H9 (cell line): ENCODE data around the gene FRMD1. TPM values are rescaled to one million over a fixed set of nuclear protein-coding genes. Genes with fewer than 3 reads are reported as not detected.

ENCODE experiments used
- DNase-seq: peaks from one replicate; pipeline ENCODE4 v3.0.0-alpha.2; 2017
- H2AFZ ChIP-seq: one replicate; pipeline ENCODE4 v1.6.1; 2013; ENCODE audit warnings: mild to moderate bottlenecking, low read length, control low read depth, moderate library complexity
- H2AK5ac ChIP-seq: 2 replicates; pipeline ENCODE4 v1.6.1; 2013; ENCODE audit warnings: low read length, control low read depth, mixed read lengths; ENCODE audit not compliant: insufficient read length
- H2BK120ac ChIP-seq: one replicate; pipeline ENCODE4 v1.6.1; 2013; ENCODE audit warnings: low read depth, mild to moderate bottlenecking, low read length, control low read depth, inconsistent platforms; ENCODE audit not compliant: poor library complexity, severe bottlenecking
- H2BK12ac ChIP-seq: 2 replicates; pipeline ENCODE4 v1.6.1; 2013; ENCODE audit warnings: low read length, control low read depth, mixed read lengths, low read depth; ENCODE audit not compliant: insufficient read length
- H2BK15ac ChIP-seq: 2 replicates; pipeline ENCODE4 v1.6.1; 2013; ENCODE audit warnings: low read depth, low read length, control low read depth
- H2BK20ac ChIP-seq: one replicate; pipeline ENCODE4 v1.6.1; 2013; ENCODE audit warnings: low read depth, mild to moderate bottlenecking, low read length, control low read depth, inconsistent platforms; ENCODE audit not compliant: poor library complexity, severe bottlenecking
- H2BK5ac ChIP-seq: 2 replicates; pipeline ENCODE4 v1.6.1; 2013; ENCODE audit warnings: low read length, control low read depth, mixed read lengths; ENCODE audit not compliant: insufficient read length
- H3K14ac ChIP-seq: 2 replicates; pipeline ENCODE4 v1.6.1; 2013; ENCODE audit warnings: low read length, control low read depth; ENCODE audit not compliant: insufficient read depth
- H3K18ac ChIP-seq: 2 replicates; pipeline ENCODE4 v1.6.1; 2013; ENCODE audit warnings: low read depth, mild to moderate bottlenecking, mixed read lengths, low read length, control low read depth; ENCODE audit not compliant: insufficient read length
- H3K23ac ChIP-seq: 2 replicates; pipeline ENCODE4 v1.6.1; 2013; ENCODE audit warnings: low read length, control low read depth, mixed read lengths, low read depth; ENCODE audit not compliant: insufficient read length
- H3K23me2 ChIP-seq: 2 replicates; pipeline ENCODE4 v1.6.1; 2013; ENCODE audit warnings: low read depth, mild to moderate bottlenecking, mixed read lengths, low read length, control low read depth; ENCODE audit not compliant: insufficient read length, poor library complexity, severe bottlenecking
- H3K27ac ChIP-seq: 2 replicates; pipeline ENCODE4 v1.5.1; 2013; ENCODE audit warnings: low read length, control low read depth, mixed read lengths, low read depth; ENCODE audit not compliant: insufficient read length
- H3K27me3 ChIP-seq: 2 replicates; pipeline ENCODE4 v1.6.1; 2013; ENCODE audit warnings: low read length, control low read depth, inconsistent platforms; ENCODE audit not compliant: insufficient read depth
- H3K4ac ChIP-seq: 2 replicates; pipeline ENCODE4 v1.6.1; 2013; ENCODE audit warnings: low read depth, mild to moderate bottlenecking, control low read depth, inconsistent platforms, low read length, moderate library complexity
- H3K4me1 ChIP-seq: 2 replicates; pipeline ENCODE4 v1.6.1; 2013; ENCODE audit warnings: low read length, control low read depth, inconsistent platforms; ENCODE audit not compliant: insufficient read depth
- H3K4me2 ChIP-seq: 2 replicates; pipeline ENCODE4 v1.6.1; 2013; ENCODE audit warnings: low read length, control low read depth, mixed read lengths; ENCODE audit not compliant: insufficient read length, insufficient read depth
- H3K56ac ChIP-seq: 2 replicates; pipeline ENCODE4 v1.6.1; 2013; ENCODE audit warnings: low read depth, mild to moderate bottlenecking, mixed read lengths, low read length, control low read depth; ENCODE audit not compliant: insufficient read length
- H3K79me1 ChIP-seq: 2 replicates; pipeline ENCODE4 v1.6.1; 2013; ENCODE audit warnings: low read depth, mild to moderate bottlenecking, moderate library complexity, low read length, control low read depth, inconsistent platforms; ENCODE audit not compliant: insufficient read depth, poor library complexity, severe bottlenecking
- H3K79me2 ChIP-seq: 2 replicates; pipeline ENCODE4 v1.6.1; 2013; ENCODE audit warnings: low read length, control low read depth, inconsistent platforms; ENCODE audit not compliant: insufficient read depth
- H3K9ac ChIP-seq: 2 replicates; pipeline ENCODE4 v1.6.1; 2013; ENCODE audit warnings: low read length, control low read depth, mixed read lengths; ENCODE audit not compliant: insufficient read length; ENCODE audit errors: extremely low read depth
- H3K9me3 ChIP-seq: one replicate; pipeline ENCODE4 v1.6.1; 2013; ENCODE audit warnings: low read depth, low read length, inconsistent platforms; ENCODE audit not compliant: control insufficient read depth
- H3T11ph ChIP-seq: one replicate; pipeline ENCODE4 v1.6.1; 2013; ENCODE audit warnings: mild to moderate bottlenecking, low read length, control low read depth, inconsistent platforms
- H4K20me1 ChIP-seq: one replicate; pipeline ENCODE4 v1.6.1; 2013; ENCODE audit not compliant: control insufficient read depth, insufficient read length, insufficient read depth
- H4K5ac ChIP-seq: 2 replicates; pipeline ENCODE4 v1.6.1; 2013; ENCODE audit warnings: low read depth, mild to moderate bottlenecking, mixed read lengths, low read length, control low read depth; ENCODE audit not compliant: insufficient read length
- H4K8ac ChIP-seq: replicated peaks from 2 replicates; pipeline ENCODE4 v1.6.1; 2013; ENCODE audit warnings: low read length, control low read depth, mixed read lengths, low read depth; ENCODE audit not compliant: insufficient read length
- H4K91ac ChIP-seq: 2 replicates; pipeline ENCODE4 v1.6.1; 2013; ENCODE audit warnings: low read depth, mild to moderate bottlenecking, moderate library complexity, mixed read lengths, low read length, control low read depth; ENCODE audit not compliant: insufficient read length
- H3K27ac Mint-ChIP-seq, 3 experiments: 2 replicates in 2 of 3; 3 replicates in 1 of 3; pipeline ENCODE4 v1.8.0; 2020 to 2021; ENCODE audit warnings: mixed read lengths in 3 of 3, mild to moderate bottlenecking in 1 of 3, moderate library complexity in 1 of 3
- H3K27me3 Mint-ChIP-seq: 2 replicates; pipeline ENCODE4 v1.8.0; 2021; ENCODE audit warnings: low read depth, mild to moderate bottlenecking, moderate library complexity, mixed read lengths
- H3K36me3 Mint-ChIP-seq, 3 experiments: 2 replicates in 2 of 3; 3 replicates in 1 of 3; pipeline ENCODE4 v1.8.0; 2020 to 2021; ENCODE audit warnings: low read depth in 3 of 3, mixed read lengths in 3 of 3; ENCODE audit not compliant: insufficient read depth in 1 of 3
- H3K4me1 Mint-ChIP-seq, 2 experiments: 2 replicates each; pipeline ENCODE4 v1.8.0; 2020; ENCODE audit warnings: mixed read lengths in 2 of 2
- H3K4me3 Mint-ChIP-seq, 2 experiments: 2 replicates in 1 of 2; 3 replicates in 1 of 2; pipeline ENCODE4 v1.8.0; 2020 to 2021; ENCODE audit warnings: mild to moderate bottlenecking in 2 of 2, mixed read lengths in 2 of 2, moderate library complexity in 1 of 2
- H3K9me3 Mint-ChIP-seq, 2 experiments: 2 replicates in 1 of 2; 3 replicates in 1 of 2; pipeline ENCODE4 v1.8.0; 2020; ENCODE audit warnings: mild to moderate bottlenecking in 2 of 2, mixed read lengths in 2 of 2, moderate library complexity in 1 of 2
- CTCF ChIP-seq: fragments of 200-600 bp; sonication (generic); conservative IDR thresholded peaks from 3 replicates; pipeline ENCODE4 v1.8.0; 2021; ENCODE audit warnings: antibody characterized with exemption, mild to moderate bottlenecking
- WGBS: extraction: QIAGEN DNeasy Blood & Tissue Kit; methylation state at CpG from one replicate; pipeline ENCODE4 v1.1.7; 2013; ENCODE audit warnings: missing lambda C conversion rate, low lambda C conversion rate, mixed read lengths; ENCODE audit not compliant: insufficient read length; ENCODE audit errors: extremely low coverage; 5-methylcytosine and 5-hydroxymethylcytosine counted together
- total RNA-seq: library from RNA; stranded (reverse); gene quantifications from 2 replicates; pipeline ENCODE4 v1.2.1, GENCODE V29; 2021

FRMD1 gene
- total RNA-seq, 1 experiment from 2014 or later, result not detected

GRCh38 chr6:168030218-168030746 lies 48.7 kb downstream of the FRMD1 start:
- Histone ChIP-seq H3K14ac (no peak overlapping the region), H3K79me1 (no peaks in the 10 kb centered on the region), H3K56ac (no peak overlapping the region), H4K5ac (no peak overlapping the region), H2BK12ac (no peak overlapping the region), H3K23ac (no peak overlapping the region), H3K4ac (no peak overlapping the region), H2BK15ac (no peak overlapping the region), H2BK20ac (no peak overlapping the region), H3K4me2 (no peak overlapping the region), H2AFZ (no peak overlapping the region), H3K79me2 (no peaks in the 10 kb centered on the region), H3K9ac (no peak overlapping the region), H2AK5ac (no peak overlapping the region), H2BK5ac (no peak overlapping the region), H4K8ac (no peak overlapping the region), H3T11ph (no peak overlapping the region), H3K9me3 (no peaks in the 10 kb centered on the region), H4K91ac (no peak overlapping the region), H3K23me2 (no peaks in the 10 kb centered on the region), H3K18ac (no peak overlapping the region), H3K27me3 (no peaks in the 10 kb centered on the region), H3K27ac (no peak overlapping the region), H4K20me1 (no peaks in the 10 kb centered on the region), H3K4me1 (peaks cover 4% of the 10 kb centered on the region; the same call in 1 of the 2 replicates), H2BK120ac (no peak overlapping the region)
- Mint-ChIP-seq H3K4me1 (peaks cover 31 to 33% of the 10 kb centered on the region in 2 experiments), H3K36me3 (no peaks in the 10 kb centered on the region), H3K27me3 (peaks cover 5% of the 10 kb centered on the region), H3K9me3 (peaks cover 8% of the 10 kb centered on the region in 2 experiments; a peak in 3 of 5 replicates), H3K27ac (no peak overlapping the region; a peak in 1 of 7 replicates), H3K4me3 (no peak overlapping the region)
- no CpG with 5 or more reads among the region's 5 CpGs for WGBS
- DNase-seq, result no peak
- no peak for TF ChIP-seq CTCF
